ENCODE data around the gene MAP3K7.

Gene MAP3K7

GRCh38 chr6:90465686-90466085 lies 121.2 kb downstream of the MAP3K7 start:
- peaks cover 28% of the 10 kb centered on the region for H3K4me1 ChIP-seq (ENCODE audit: control insufficient read depth, insufficient read depth, low read length)
- no peak for DNase-seq (ENCODE audit: low read depth)
- H3K36me3 ChIP-seq (ENCODE audit: control insufficient read depth, insufficient read depth, low read length, severe bottlenecking), result no peaks in the 10 kb centered on the region
- no peak overlapping the region for H3K9ac ChIP-seq (ENCODE audit: low read length)
- H3K9me3 ChIP-seq (ENCODE audit: control insufficient read depth, low read length), result no peaks in the 10 kb centered on the region
- no peaks in the 10 kb centered on the region for H3K27me3 ChIP-seq (replicated peaks; ENCODE audit: control insufficient read depth, insufficient read depth, low read length)
- H3K4me3 ChIP-seq (ENCODE audit: low read length), result no peak overlapping the region

- Histone ChIP-seq H3K9me3 (ENCODE audit: control insufficient read depth, low read length) (no peaks in the 10 kb centered on the region), H3K9ac (ENCODE audit: low read length) (no peak overlapping the region), H3K4me1 (ENCODE audit: control insufficient read depth, insufficient read depth, low read length) (peaks cover 17% of the 10 kb centered on the region), H3K27me3 (replicated peaks; ENCODE audit: control insufficient read depth, insufficient read depth, low read length) (no peaks in the 10 kb centered on the region), H3K36me3 (ENCODE audit: control insufficient read depth, insufficient read depth, low read length, severe bottlenecking) (no peaks in the 10 kb centered on the region), H3K4me3 (ENCODE audit: low read length) (no peak overlapping the region)
- DNase-seq (ENCODE audit: low read depth), result no peak
Measured at GRCh38 chr6:90464507-90464906, 122.4 kb downstream of the MAP3K7 start.

GRCh38 chr6:90463874-90464273 lies 123.0 kb downstream of the MAP3K7 start:
- Histone ChIP-seq H3K36me3 (ENCODE audit: control insufficient read depth, insufficient read depth, low read length, severe bottlenecking) (no peaks in the 10 kb centered on the region), H3K4me3 (ENCODE audit: low read length) (no peak overlapping the region), H3K9me3 (ENCODE audit: control insufficient read depth, low read length) (no peaks in the 10 kb centered on the region), H3K4me1 (ENCODE audit: control insufficient read depth, insufficient read depth, low read length) (peaks cover 13% of the 10 kb centered on the region), H3K27me3 (replicated peaks; ENCODE audit: control insufficient read depth, insufficient read depth, low read length) (no peaks in the 10 kb centered on the region), H3K9ac (ENCODE audit: low read length) (no peak overlapping the region)
- no peak for DNase-seq (ENCODE audit: low read depth)

Measured in adipocyte (in vitro differentiated cells).